Mucosa of stomach (tissue), 1 donor: Measurements from ENCODE around the gene EFS.

Source experiments
- H3K27me3 ChIP-seq: one replicate; pipeline ENCODE4 v1.7.0; 2013; ENCODE audit warnings: mild to moderate bottlenecking, low read length; ENCODE audit not compliant: control insufficient read depth, insufficient read depth
- H3K36me3 ChIP-seq: one replicate; pipeline ENCODE4 v1.7.0; 2013; ENCODE audit warnings: low read length; ENCODE audit not compliant: control insufficient read depth, insufficient read depth
- H3K4me1 ChIP-seq: one replicate; pipeline ENCODE4 v1.7.0; 2013; ENCODE audit warnings: mild to moderate bottlenecking, low read length; ENCODE audit not compliant: control insufficient read depth, insufficient read depth
- H3K4me3 ChIP-seq: one replicate; pipeline ENCODE4 v1.7.0; 2013; ENCODE audit warnings: low read length
- H3K9ac ChIP-seq: one replicate; pipeline ENCODE4 v1.7.0; 2013; ENCODE audit warnings: mild to moderate bottlenecking, low read length, moderate library complexity
- H3K9me3 ChIP-seq: one replicate; pipeline ENCODE4 v1.7.0; 2013; ENCODE audit warnings: mild to moderate bottlenecking, low read length, moderate library complexity; ENCODE audit not compliant: control insufficient read depth
- donor health status: Pancreatic carcinoma.

EFS gene

GRCh38 chr14:23365036-23365731 is at the start of gene EFS:
EFS (minus strand) TSS chr14:23365172; CDS start chr14:23365025, 147 bp downstream.
- Histone ChIP-seq H3K4me3 (no peak within 1 kb of the TSS), H3K36me3 (no peaks in the 10 kb centered on the region), H3K27me3 (peaks cover 24% of the 10 kb centered on the region), H3K9ac (peak within 1 kb of the TSS; percentile 60), H3K4me1 (peaks cover 5% of the 10 kb centered on the region), H3K9me3 (no peaks in the 10 kb centered on the region)

- H3K9me3 ChIP-seq = no peaks in the 10 kb centered on the region
- H3K4me1 ChIP-seq = no peaks in the 10 kb centered on the region
- no peaks in the 10 kb centered on the region for H3K36me3 ChIP-seq
- H3K9ac ChIP-seq = no peak overlapping the region
- no peak overlapping the region for H3K4me3 ChIP-seq
- no peaks in the 10 kb centered on the region for H3K27me3 ChIP-seq
These were observed 49.3 kb upstream of the EFS start for GRCh38 chr14:23414254-23414653.

GRCh38 chr14:23413681-23414080 is 48.7 kb upstream of the EFS start:
- Histone ChIP-seq H3K27me3 (no peaks in the 10 kb centered on the region), H3K9me3 (no peaks in the 10 kb centered on the region), H3K9ac (no peak overlapping the region), H3K4me1 (no peaks in the 10 kb centered on the region), H3K36me3 (no peaks in the 10 kb centered on the region), H3K4me3 (no peak overlapping the region)

- no peaks in the 10 kb centered on the region for H3K9me3 ChIP-seq
- peaks cover 5% of the 10 kb centered on the region for H3K27me3 ChIP-seq
- no peaks in the 10 kb centered on the region for H3K36me3 ChIP-seq
- no peaks in the 10 kb centered on the region for H3K4me1 ChIP-seq
- H3K9ac ChIP-seq = no peak overlapping the region
- H3K4me3 ChIP-seq = no peak overlapping the region
These were observed 46.9 kb upstream of the EFS start for GRCh38 chr14:23411563-23412525.

GRCh38 chr14:23409966-23410635 is 45.1 kb upstream of the EFS start:
- H3K9me3 ChIP-seq = no peaks in the 10 kb centered on the region
- H3K4me1 ChIP-seq = no peaks in the 10 kb centered on the region
- H3K4me3 ChIP-seq = no peak overlapping the region
- no peaks in the 10 kb centered on the region for H3K36me3 ChIP-seq
- peaks cover 5% of the 10 kb centered on the region for H3K27me3 ChIP-seq
- H3K9ac ChIP-seq = no peak overlapping the region

- no peaks in the 10 kb centered on the region for H3K9me3 ChIP-seq
- H3K9ac ChIP-seq = no peak overlapping the region
- no peaks in the 10 kb centered on the region for H3K36me3 ChIP-seq
- H3K4me1 ChIP-seq = no peaks in the 10 kb centered on the region
- peaks cover 5% of the 10 kb centered on the region for H3K27me3 ChIP-seq
- no peak overlapping the region for H3K4me3 ChIP-seq
These were observed 44.5 kb upstream of the EFS start for GRCh38 chr14:23409475-23409874.

GRCh38 chr14:23408307-23408630 is 43.3 kb upstream of the EFS start:
- no peak overlapping the region for H3K9ac ChIP-seq
- no peaks in the 10 kb centered on the region for H3K36me3 ChIP-seq
- H3K27me3 ChIP-seq = peaks cover 7% of the 10 kb centered on the region
- H3K4me1 ChIP-seq = no peaks in the 10 kb centered on the region
- no peak overlapping the region for H3K4me3 ChIP-seq
- no peaks in the 10 kb centered on the region for H3K9me3 ChIP-seq

GRCh38 chr14:23407516-23408306 is 42.7 kb upstream of the EFS start, which contains the start of gene MYH6:
MYH6 (minus strand) TSS chr14:23408273; CDS start chr14:23407223, 1,050 bp downstream.
- Histone ChIP-seq H3K9me3 (no peaks in the 10 kb centered on the region), H3K27me3 (peaks cover 12% of the 10 kb centered on the region), H3K36me3 (no peaks in the 10 kb centered on the region), H3K4me1 (no peaks in the 10 kb centered on the region), H3K4me3 (no peak within 1 kb of the TSS), H3K9ac (no peak within 1 kb of the TSS)

- H3K9me3 ChIP-seq = no peaks in the 10 kb centered on the region
- no peaks in the 10 kb centered on the region for H3K4me1 ChIP-seq
- H3K27me3 ChIP-seq = peaks cover 17% of the 10 kb centered on the region
- H3K9ac ChIP-seq = no peak overlapping the region
- no peaks in the 10 kb centered on the region for H3K36me3 ChIP-seq
- H3K4me3 ChIP-seq = no peak overlapping the region
These were observed 41.9 kb upstream of the EFS start for GRCh38 chr14:23406725-23407355.

- Histone ChIP-seq H3K36me3 (no peaks in the 10 kb centered on the region), H3K4me1 (no peaks in the 10 kb centered on the region), H3K9me3 (no peaks in the 10 kb centered on the region), H3K9ac (no peak overlapping the region), H3K4me3 (no peak overlapping the region), H3K27me3 (peaks cover 17% of the 10 kb centered on the region)
These were observed 41.3 kb upstream of the EFS start for GRCh38 chr14:23406244-23406643.

GRCh38 chr14:23405516-23406025 is 40.6 kb upstream of the EFS start:
- Histone ChIP-seq H3K4me3 (no peak overlapping the region), H3K9ac (no peak overlapping the region), H3K27me3 (peaks cover 17% of the 10 kb centered on the region), H3K36me3 (no peaks in the 10 kb centered on the region), H3K9me3 (no peaks in the 10 kb centered on the region), H3K4me1 (no peaks in the 10 kb centered on the region)
